GM10248 (cell line): ENCODE data around the gene TBC1D30.

Source experiments
- CTCF ChIA-PET: fragments of 300-600 bp; sonication (Branson Sonifier 250); formaldehyde crosslinking; extraction: SDS; loops from one replicate; lab custom pipeline; 2021; ENCODE audit warnings: antibody characterized with exemption; lab: Yijun Ruan, JAX
- POLR2A ChIA-PET: fragments of 350-650 bp; sonication (Branson Sonifier 250); formaldehyde crosslinking; extraction: SDS; loops from one replicate; lab custom pipeline; 2020; ENCODE audit warnings: antibody characterized with exemption; lab: Yijun Ruan, JAX
- DNase-seq: peaks from one replicate; pipeline ENCODE4 v3.0.0; 2012; ENCODE audit errors: extremely low spot score
- CTCF ChIP-seq: IDR thresholded peaks from 2 replicates; pipeline ENCODE4 v1.5.1; 2012; ENCODE audit warnings: mild to moderate bottlenecking, low read depth; ENCODE audit errors: extremely low read depth, missing control alignments, control extremely low read depth

Gene TBC1D30

GRCh38 chr12:64889434-64890216, 65.2 kb downstream of the TBC1D30 start:
- DNase-seq, result no peak
- TF ChIP-seq CTCF, result no peak
- ChIA-PET CTCF (interaction anchor here (1.0 to 3.5 kb wide), 15 partner anchors 8 to 917 kb away, joined by 3 to 38 read pairs (median 8); no protein-coding TSS in a partner anchor), POLR2A (no interaction called here)

GRCh38 chr12:64890873-64891468, 66.5 kb downstream of the TBC1D30 start:
- CTCF ChIA-PET, result interaction anchor here (0.7 to 5.1 kb wide), 45 partner anchors 7 to 1819 kb away, joined by 3 to 38 read pairs (median 4); partner anchors contain the start of genes LEMD3 and TBC1D30
- POLR2A ChIA-PET, result no interaction called here
- peak; percentile 62 for TF ChIP-seq CTCF
- DNase-seq, result peak; percentile 48

- no peak for TF ChIP-seq CTCF
- ChIA-PET POLR2A (no interaction called here), CTCF (interaction anchor here (0.7 to 5.1 kb wide), 38 partner anchors 8 to 1818 kb away, joined by 3 to 38 read pairs (median 4); partner anchors contain the start of genes LEMD3 and TBC1D30)
- DNase-seq, result no peak
These were observed 67.2 kb downstream of the TBC1D30 start for GRCh38 chr12:64891629-64892028.

GRCh38 chr12:64892561-64892960, 68.1 kb downstream of the TBC1D30 start:
- CTCF ChIA-PET, result interaction anchor here (1.3 to 5.1 kb wide), 8 partner anchors 8 to 340 kb away, joined by 3 to 37 read pairs (median 18); no protein-coding TSS in a partner anchor

GRCh38 chr12:64893961-64894360, 69.5 kb downstream of the TBC1D30 start:
- no peak for DNase-seq
- TF ChIP-seq CTCF, result no peak
- POLR2A ChIA-PET, result no interaction called here
- CTCF ChIA-PET, result interaction anchor here (1.1 to 5.1 kb wide), 7 partner anchors 10 to 212 kb away, joined by 3 to 21 read pairs (median 3); no protein-coding TSS in a partner anchor

More at GRCh38 chr12:64892561-64892960, 68.1 kb downstream of the TBC1D30 start:
- POLR2A ChIA-PET, result no interaction called here
- no peak for DNase-seq
- no peak for TF ChIP-seq CTCF

GRCh38 chr12:64894827-64895475, 70.5 kb downstream of the TBC1D30 start:
- ChIA-PET CTCF (interaction anchor here (0.7 to 5.1 kb wide), 10 partner anchors 10 to 338 kb away, joined by 3 to 21 read pairs (median 3); no protein-coding TSS in a partner anchor), POLR2A (no interaction called here)
- no peak for TF ChIP-seq CTCF
- no peak for DNase-seq
